GM23248 (cell line): ENCODE measurements around the gene SLC35D2.

Experiments
- EZH2 ChIP-seq: fragments of 200-600 bp; sonication (generic); IDR thresholded peaks from 2 replicates; pipeline ENCODE4 v1.6.1; 2018; ENCODE audit warnings: antibody characterized with exemption, mild to moderate bottlenecking; ENCODE audit not compliant: insufficient read depth, poor library complexity, severe bottlenecking
- EZH2phosphoT487 ChIP-seq: fragments of 200-600 bp; sonication (generic); IDR thresholded peaks from 2 replicates; pipeline ENCODE4 v1.6.1; 2018; ENCODE audit warnings: antibody characterized with exemption, moderate library complexity, mild to moderate bottlenecking, low read depth; ENCODE audit not compliant: insufficient read depth

GRCh38 chr9:96327694-96328352, 55.7 kb downstream of the SLC35D2 start:
- TF ChIP-seq EZH2phosphoT487, result no peak
- TF ChIP-seq EZH2, result no peak
